NCI-H1417 treated with DMSO at 0.1 percent for 48 hours (cell line): ENCODE data around the gene ZNF582.

Experiments
- DNase-seq: peaks from one replicate; lab custom pipeline; 2025; lab: John Stamatoyannopoulos, UW

Gene ZNF582

DNA sequence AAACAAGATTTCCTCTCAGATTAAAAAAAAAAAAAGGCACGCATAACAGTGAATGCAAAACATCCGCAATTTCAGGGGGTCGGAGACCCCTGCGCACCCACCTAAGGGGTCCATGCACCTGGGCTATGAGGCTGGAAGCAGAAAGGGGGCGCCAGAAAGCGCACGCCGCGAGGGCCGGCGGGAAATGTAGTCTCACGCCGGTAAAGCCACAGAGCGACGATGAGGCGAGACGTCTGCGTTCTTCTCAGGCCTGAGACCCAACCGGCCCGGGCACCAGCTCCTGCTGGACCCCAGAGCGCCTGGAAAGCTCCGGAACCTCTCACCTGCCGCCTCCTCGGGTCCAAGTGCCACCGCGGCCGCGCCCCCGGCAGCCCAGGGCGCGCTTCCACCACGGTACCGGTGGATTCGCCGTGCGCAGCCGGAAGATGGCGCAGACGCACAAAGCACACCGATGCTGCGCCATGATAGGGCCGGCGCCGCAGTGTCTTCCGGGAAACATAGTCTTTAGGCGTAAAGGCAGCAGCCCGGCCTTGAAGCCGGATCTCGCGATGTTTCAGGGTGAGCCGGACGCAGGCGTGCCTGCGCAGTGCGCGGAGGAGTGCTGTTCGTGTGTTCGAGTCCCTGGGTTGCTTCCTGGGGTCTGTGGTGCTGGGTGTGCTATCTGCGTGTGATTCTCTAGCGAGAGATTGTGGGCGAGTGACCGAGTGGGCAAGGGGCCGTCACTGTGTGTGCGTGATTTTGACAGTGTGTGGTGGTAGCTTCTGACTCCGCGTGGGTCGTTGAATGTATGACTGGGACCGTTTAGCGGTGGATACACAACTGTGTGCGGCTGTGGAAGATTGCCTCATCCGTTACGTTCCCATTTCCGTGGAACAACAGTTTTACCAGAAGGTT lies at the start of gene ZNF582:
Gene ZNF582 (minus strand): TSS at position 416 of the 894 bp plus-strand sequence. CDS start 1,782 bp downstream, outside the sequence.
- no peak for DNase-seq

GRCh38 chr19:56441206-56441792 lies 48.0 kb upstream of the ZNF582 start:
- DNase-seq: no peak

- DNase-seq: no peak
Observed at GRCh38 chr19:56423985-56424353, 30.6 kb upstream of the ZNF582 start.

DNA sequence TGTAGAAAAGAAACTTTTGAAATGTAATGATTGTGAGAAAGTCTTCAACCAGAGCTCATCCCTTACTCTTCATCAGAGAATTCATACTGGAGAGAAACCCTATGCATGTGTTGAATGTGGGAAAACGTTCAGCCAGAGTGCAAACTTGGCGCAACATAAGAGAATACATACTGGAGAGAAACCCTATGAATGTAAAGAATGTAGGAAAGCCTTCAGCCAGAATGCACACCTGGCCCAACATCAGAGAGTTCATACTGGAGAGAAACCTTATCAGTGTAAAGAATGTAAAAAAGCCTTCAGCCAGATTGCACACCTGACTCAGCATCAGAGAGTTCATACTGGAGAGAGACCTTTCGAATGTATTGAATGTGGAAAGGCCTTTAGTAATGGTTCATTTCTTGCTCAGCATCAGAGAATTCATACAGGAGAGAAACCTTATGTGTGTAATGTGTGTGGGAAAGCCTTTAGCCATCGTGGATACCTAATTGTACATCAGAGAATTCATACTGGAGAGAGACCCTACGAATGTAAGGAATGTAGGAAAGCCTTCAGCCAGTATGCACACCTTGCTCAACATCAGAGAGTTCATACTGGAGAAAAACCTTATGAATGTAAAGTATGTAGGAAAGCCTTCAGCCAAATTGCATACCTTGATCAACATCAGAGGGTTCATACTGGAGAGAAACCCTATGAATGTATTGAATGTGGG lies 30.1 kb upstream of the ZNF582 start:
- DNase-seq: no peak

DNA sequence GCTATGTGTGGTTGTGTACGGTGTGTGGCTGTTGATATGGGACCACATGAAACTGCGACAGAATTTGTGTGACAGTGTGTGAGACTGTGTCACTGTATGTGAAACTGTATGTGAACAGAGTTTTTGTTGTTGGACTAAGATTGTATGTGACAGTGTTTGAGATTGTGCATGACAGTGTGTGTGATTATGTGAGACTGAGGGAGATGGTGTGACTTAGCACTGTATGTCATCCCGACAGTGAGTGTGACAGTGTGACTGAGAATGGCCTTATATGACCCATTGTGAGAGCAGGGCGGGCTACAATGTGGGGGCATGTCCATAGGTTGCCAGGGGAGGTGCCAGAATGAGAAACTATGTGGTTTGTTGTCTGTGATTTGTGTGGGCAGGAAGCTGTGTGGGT lies 11.7 kb upstream of the ZNF582 start:
- DNase-seq: no peak

GRCh38 chr19:56404705-56405056 lies 11.3 kb upstream of the ZNF582 start:
- DNase-seq: no peak

- peak; percentile 23 for DNase-seq
Observed at GRCh38 chr19:56403764-56404704, 10.7 kb upstream of the ZNF582 start, which contains the start of gene ZNF583. TSS of gene ZNF583 (plus strand) at chr19:56404332. CDS start at chr19:56407115, 2,783 bp downstream.

DNA sequence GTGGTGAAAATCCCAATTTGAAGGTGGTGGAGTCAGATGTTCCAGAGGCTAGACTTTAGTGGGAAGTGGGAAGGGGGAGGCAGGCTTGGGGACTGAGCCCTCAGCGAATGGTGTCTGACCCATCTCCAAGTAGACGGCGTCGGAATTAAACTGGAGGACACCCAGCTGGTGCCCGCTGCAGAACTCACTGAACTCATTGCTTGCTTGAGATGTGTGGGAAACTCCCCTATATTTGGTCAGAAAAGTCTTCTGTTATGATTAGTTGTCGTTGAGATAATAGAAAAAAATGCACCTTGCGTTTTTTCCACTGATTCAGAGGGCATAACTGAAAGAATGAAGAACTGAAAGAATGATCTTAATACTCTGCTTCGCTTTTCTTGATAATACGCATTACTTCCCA lies 9.9 kb upstream of the ZNF582 start:
- no peak for DNase-seq

GRCh38 chr19:56400485-56400884 lies 7.2 kb upstream of the ZNF582 start:
- no peak for DNase-seq

GRCh38 chr19:56398809-56399208 lies 5.5 kb upstream of the ZNF582 start:
- no peak for DNase-seq

GRCh38 chr19:56383826-56384605 lies 9.3 kb downstream of the ZNF582 start:
- DNase-seq: no peak

DNA sequence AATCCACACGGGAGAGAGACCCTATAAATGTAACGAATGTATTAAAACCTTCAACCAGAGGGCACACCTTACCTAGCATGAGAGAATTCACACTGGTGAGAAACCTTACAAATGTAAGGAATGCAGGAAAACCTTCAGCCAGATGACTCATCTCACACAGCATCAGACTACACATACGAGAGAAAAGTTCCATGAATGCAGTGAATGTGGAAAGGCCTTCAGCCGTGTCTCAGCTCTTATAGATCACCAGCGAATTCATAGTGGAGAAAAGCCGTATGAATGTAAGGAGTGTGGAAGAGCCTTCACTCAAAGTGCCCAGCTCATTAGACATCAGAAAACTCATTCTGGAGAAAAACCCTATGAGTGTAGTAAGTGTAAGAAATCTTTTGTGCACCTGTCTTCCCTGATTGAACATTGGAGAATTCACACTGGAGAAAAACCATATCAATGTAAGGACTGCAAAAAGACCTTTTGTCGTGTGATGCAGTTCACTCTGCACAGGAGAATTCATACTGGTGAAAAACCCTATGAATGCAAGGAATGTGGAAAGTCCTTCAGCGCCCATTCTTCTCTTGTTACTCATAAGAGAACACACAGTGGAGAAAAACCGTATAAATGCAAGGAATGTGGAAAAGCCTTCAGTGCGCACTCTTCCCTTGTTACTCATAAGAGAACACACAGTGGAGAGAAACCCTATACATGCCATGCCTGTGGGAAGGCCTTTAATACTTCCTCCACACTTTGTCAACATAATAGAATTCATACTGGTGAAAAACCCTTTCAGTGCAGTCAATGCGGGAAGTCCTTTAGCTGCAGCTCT lies 16.0 kb downstream of the ZNF582 start:
- DNase-seq: no peak

- no peak for DNase-seq
Observed at GRCh38 chr19:56372281-56372680, 21.1 kb downstream of the ZNF582 start.

DNA sequence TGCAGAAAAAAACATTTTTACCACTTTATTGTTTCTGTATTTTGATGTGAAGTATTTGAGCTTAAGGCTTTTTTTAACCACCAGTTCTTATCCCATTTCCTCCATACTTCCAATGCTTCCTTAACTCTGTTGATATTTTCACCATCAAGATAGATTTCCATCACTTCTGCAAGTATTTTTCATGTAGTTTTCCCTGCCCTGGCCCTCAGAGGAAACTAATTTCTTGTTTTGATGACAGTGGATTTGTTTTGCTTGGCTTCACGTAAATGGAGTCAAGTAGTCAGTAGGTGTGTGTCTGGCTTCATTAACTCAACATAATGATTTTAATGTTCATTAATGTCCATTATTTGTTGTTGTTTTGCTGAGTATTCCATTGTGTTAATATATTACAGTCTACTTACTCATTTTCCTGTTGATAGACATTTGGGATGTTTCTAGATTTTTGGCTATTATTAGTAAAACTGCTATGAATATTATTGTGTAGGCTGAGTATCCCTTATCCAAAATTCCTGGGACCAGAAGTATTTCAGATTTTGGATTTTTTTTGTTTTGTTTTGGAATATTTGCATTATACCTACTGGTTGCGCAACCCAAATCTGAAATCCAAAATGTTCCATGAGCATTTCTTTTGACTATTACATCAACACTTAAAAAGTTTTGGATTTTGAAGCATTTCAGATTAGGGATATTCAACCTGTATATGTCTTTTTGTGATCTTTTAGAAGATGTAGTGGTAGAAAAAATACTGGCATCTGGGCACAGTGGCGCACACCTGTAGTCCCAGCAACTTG lies 23.3 kb downstream of the ZNF582 start:
- DNase-seq: no peak

- DNase-seq: no peak
Observed at GRCh38 chr19:56367829-56368711, 25.3 kb downstream of the ZNF582 start.

DNA sequence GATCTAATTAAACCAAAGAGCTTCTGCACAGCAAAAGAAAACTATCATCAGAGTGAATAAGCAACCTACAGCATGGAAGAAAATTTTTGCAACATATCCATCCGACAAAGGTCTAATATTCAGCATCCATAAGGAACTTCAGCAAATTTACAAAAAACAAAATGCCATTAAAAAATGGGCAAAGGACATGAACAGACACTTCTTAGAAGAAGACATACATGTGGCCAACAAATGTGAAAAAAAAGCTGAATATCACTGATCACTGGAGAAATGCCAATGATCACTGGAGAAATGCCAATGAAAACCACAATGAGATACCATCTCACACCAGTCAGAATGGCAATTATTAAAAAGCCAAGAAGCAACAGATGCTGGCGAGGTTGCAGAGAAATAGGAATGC lies 32.5 kb downstream of the ZNF582 start:
- no peak for DNase-seq

- no peak for DNase-seq
Observed at GRCh38 chr19:56356944-56357343, 36.4 kb downstream of the ZNF582 start.

GRCh38 chr19:56355517-56355916 lies 37.8 kb downstream of the ZNF582 start:
- DNase-seq: no peak
